Natural killer cell treated with Interleukin-12 subunit alpha and Interleukin-12 subunit beta and Interleukin-15 and Interleukin-18, amount 100 ng/mL, for 72 hours (primary cell): Measurements from ENCODE around the gene NANOS3. TPM values are rescaled to one million over a fixed set of nuclear protein-coding genes. Genes with fewer than 3 reads are reported as not detected.
A peak's percentile ranks its signal among the peaks of the same experiment; 100 is the strongest.

Experiments used
- ATAC-seq, 2 donors: fragments of 150-1000 bp; cut with Tn5 transposase in 1 of 2; sonication (Bioruptor Pico), chemical (Tn5 transposase) in 1 of 2; 2 replicates each; pipeline ENCODE4 v1.10.0; 2021
- DNase-seq: peaks from one replicate; pipeline ENCODE4 v3.0.0; 2022; ENCODE audit warnings: low spot score
- H3K27ac Mint-ChIP-seq, 2 donors: 1 replicate in 1 of 2; 2 replicates in 1 of 2; pipeline ENCODE4 v1.8.0; 2022; ENCODE audit warnings: mixed read lengths in 2 of 2, mild to moderate bottlenecking in 1 of 2, moderate library complexity in 1 of 2
- H3K27me3 Mint-ChIP-seq, 2 donors: 1 replicate in 1 of 2; 2 replicates in 1 of 2; pipeline ENCODE4 v1.8.0; 2022; ENCODE audit warnings: mixed read lengths in 2 of 2
- H3K36me3 Mint-ChIP-seq: one replicate; pipeline ENCODE4 v1.8.0; 2022; ENCODE audit warnings: mixed read lengths
- H3K4me1 Mint-ChIP-seq, 2 donors: 1 replicate in 1 of 2; 2 replicates in 1 of 2; pipeline ENCODE4 v1.8.0; 2022; ENCODE audit warnings: low read depth in 2 of 2, mixed read lengths in 2 of 2, mild to moderate bottlenecking in 1 of 2
- H3K4me3 Mint-ChIP-seq: one replicate; pipeline ENCODE4 v1.8.0; 2022; ENCODE audit warnings: mixed read lengths
- H3K9me3 Mint-ChIP-seq: 2 replicates; pipeline ENCODE4 v1.8.0; 2022; ENCODE audit warnings: mixed read lengths
- total RNA-seq, 2 donors: library from RNA; stranded (reverse); gene quantifications; one replicate each; pipeline ENCODE4 v1.2.3, GENCODE V29; 2022

NANOS3 gene
- total RNA-seq, 2 donors from 2014 or later = 0.95 TPM; not detected in 1

DNA sequence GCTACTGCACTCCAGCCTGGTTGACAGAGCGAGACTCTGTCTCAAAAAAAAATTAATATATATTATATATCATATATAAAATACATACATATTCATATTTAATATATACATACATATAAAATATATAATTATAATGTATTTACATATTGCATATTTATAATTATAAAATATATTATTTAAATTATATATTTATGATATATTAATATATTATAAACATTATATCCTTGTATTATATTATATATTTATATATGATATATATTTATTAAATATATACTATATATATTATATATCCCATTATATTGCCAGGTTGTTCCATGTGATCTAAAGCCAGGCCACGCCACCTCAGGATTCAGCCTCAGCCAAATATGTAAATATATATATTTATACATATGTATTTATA, 19.3 kb downstream of the NANOS3 start:
- H3K36me3 Mint-ChIP-seq = no peaks in the 10 kb centered on the region
- no peaks in the 10 kb centered on the region for H3K27me3 Mint-ChIP-seq
- H3K4me1 Mint-ChIP-seq = no peaks in the 10 kb centered on the region
- H3K4me3 Mint-ChIP-seq = no peak overlapping the region
- no peaks in the 10 kb centered on the region for H3K9me3 Mint-ChIP-seq
- DNase-seq = no peak
- H3K27ac Mint-ChIP-seq = no peak overlapping the region
- ATAC-seq = no peak

DNA sequence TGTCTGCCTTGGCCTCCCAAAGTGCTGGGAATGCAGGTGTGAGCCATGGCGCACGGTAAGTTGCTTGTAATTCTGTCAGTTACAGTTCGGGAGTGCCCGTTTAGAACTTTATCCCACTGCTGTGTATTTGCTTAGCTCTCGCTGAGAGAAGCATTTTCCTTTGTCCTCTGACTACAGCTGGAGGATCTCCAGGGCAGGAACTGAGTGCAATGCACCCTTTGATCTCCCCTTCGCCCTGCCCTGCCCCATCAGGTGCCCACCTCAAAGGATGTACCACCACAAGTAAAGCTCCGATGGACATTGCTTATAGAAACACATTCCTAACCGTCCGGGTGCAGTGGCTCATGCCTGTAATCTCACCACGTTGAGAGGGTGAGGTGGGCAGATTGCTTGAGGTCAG, 22.5 kb downstream of the NANOS3 start:
- no peaks in the 10 kb centered on the region for H3K9me3 Mint-ChIP-seq
- no peak overlapping the region for H3K4me3 Mint-ChIP-seq
- DNase-seq = no peak
- H3K4me1 Mint-ChIP-seq = no peaks in the 10 kb centered on the region
- H3K36me3 Mint-ChIP-seq = no peaks in the 10 kb centered on the region
- ATAC-seq = no peak
- no peak overlapping the region for H3K27ac Mint-ChIP-seq
- H3K27me3 Mint-ChIP-seq = no peaks in the 10 kb centered on the region

- DNase-seq (no peak), ATAC-seq (no peak)
- H3K27me3 Mint-ChIP-seq = no peaks in the 10 kb centered on the region
- peaks cover 0 to 4% of the 10 kb centered on the region in 2 donors for H3K4me1 Mint-ChIP-seq
- no peaks in the 10 kb centered on the region for H3K9me3 Mint-ChIP-seq
- no peak overlapping the region for H3K4me3 Mint-ChIP-seq
- H3K27ac Mint-ChIP-seq = no peak overlapping the region
- no peaks in the 10 kb centered on the region for H3K36me3 Mint-ChIP-seq
Observed at GRCh38 chr19:13899912-13900584, 23.1 kb downstream of the NANOS3 start.

DNA sequence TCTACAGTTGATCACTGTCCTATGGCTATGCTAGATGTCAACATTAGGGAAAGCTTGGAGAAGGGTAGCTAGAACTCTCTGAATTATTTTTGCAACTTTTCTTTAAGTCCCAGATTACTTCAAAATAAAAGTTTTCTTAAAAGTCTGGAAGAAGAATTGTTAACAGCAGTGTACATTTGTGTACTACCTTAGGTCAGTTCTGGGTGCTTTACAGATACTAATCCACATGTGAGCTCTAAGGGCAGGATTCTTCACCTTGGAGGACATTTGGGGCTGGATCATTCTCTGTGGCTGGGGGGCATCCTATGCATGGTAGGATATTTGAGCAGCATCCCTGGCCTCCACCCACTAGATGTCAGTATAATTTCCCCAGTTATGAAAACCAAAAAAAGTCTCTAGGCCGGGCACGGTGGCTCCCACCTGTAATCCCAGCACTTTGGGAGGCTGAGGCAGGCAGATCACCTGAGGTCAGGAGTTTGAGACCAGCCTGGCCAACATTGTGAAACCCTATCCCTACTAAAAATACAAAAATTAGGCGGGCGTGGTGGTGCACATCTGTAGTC, 26.1 kb downstream of the NANOS3 start:
- no peak for ATAC-seq
- no peak overlapping the region for H3K27ac Mint-ChIP-seq
- H3K4me3 Mint-ChIP-seq = no peak overlapping the region
- no peaks in the 10 kb centered on the region for H3K9me3 Mint-ChIP-seq
- H3K4me1 Mint-ChIP-seq = peaks cover 13 to 16% of the 10 kb centered on the region in 2 donors
- no peaks in the 10 kb centered on the region for H3K27me3 Mint-ChIP-seq
- no peaks in the 10 kb centered on the region for H3K36me3 Mint-ChIP-seq
- no peak for DNase-seq

GRCh38 chr19:13905634-13906520, 28.9 kb downstream of the NANOS3 start, which contains the start of the genes BRME1 and CC2D1A:
BRME1 (minus strand) TSS chr19:13906117; CDS start chr19:13904892, 1,225 bp downstream.
CC2D1A (plus strand) TSS chr19:13906201; CDS start chr19:13906442, 241 bp downstream.
- Mint-ChIP-seq H3K36me3 (no peaks in the 10 kb centered on the region), H3K9me3 (no peaks in the 10 kb centered on the region), H3K4me3 (peak within 1 kb of the TSS; percentile 83), H3K4me1 (peaks cover 13 to 16% of the 10 kb centered on the region in 2 donors), H3K27ac (peak within 1 kb of the TSS; percentile 57 to 79), H3K27me3 (no peaks in the 10 kb centered on the region)
- peak; percentile 95 for DNase-seq
- ATAC-seq = peak; percentile 99

GRCh38 chr19:13906521-13906904, 29.6 kb downstream of the NANOS3 start:
- DNase-seq (no peak), ATAC-seq (peak in 1 of 2 donors; percentile 7)
- no peaks in the 10 kb centered on the region for H3K9me3 Mint-ChIP-seq
- no peaks in the 10 kb centered on the region for H3K36me3 Mint-ChIP-seq
- H3K4me3 Mint-ChIP-seq = peak overlapping the region; percentile 83
- H3K4me1 Mint-ChIP-seq = peaks cover 13 to 16% of the 10 kb centered on the region in 2 donors
- H3K27ac Mint-ChIP-seq = peak overlapping the region; percentile 8 to 79
- no peaks in the 10 kb centered on the region for H3K27me3 Mint-ChIP-seq

DNA sequence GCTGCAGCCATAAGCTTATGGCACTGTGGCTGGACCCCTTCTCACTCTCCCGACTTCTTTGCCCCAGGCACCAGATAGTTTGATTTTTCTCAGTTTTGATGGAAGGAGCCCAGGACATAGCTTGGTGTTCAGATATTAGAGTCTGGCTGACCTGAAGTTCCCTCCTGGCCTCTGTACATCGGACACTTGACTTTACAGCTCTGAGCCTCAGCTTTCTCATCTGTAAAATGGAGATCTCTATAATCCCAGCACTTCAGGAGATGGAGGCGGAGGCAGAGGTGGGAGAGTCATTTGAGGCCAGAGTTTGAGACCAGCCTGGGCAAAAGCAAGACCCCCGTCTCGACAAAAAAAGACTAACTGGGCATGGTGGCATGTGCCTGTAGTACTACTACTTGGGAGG, 30.0 kb downstream of the NANOS3 start:
- Mint-ChIP-seq H3K4me3 (peak overlapping the region; percentile 83), H3K4me1 (peaks cover 13 to 16% of the 10 kb centered on the region in 2 donors)
- ATAC-seq = no peak

GRCh38 chr19:13908674-13909073, 31.7 kb downstream of the NANOS3 start:
- Mint-ChIP-seq H3K4me1 (peaks cover 13 to 16% of the 10 kb centered on the region in 2 donors), H3K36me3 (no peaks in the 10 kb centered on the region)

More for the DNA sequence above, 30.0 kb downstream of the NANOS3 start:
- Mint-ChIP-seq H3K9me3 (no peaks in the 10 kb centered on the region), H3K27me3 (no peaks in the 10 kb centered on the region), H3K27ac (peak overlapping the region; percentile 8 to 79), H3K36me3 (no peaks in the 10 kb centered on the region)
- no peak for DNase-seq

GRCh38 chr19:13909430-13909829, 32.5 kb downstream of the NANOS3 start:
- H3K36me3 Mint-ChIP-seq = no peaks in the 10 kb centered on the region
- ATAC-seq (no peak), DNase-seq (no peak)
- H3K9me3 Mint-ChIP-seq = no peaks in the 10 kb centered on the region
- no peaks in the 10 kb centered on the region for H3K27me3 Mint-ChIP-seq
- H3K27ac Mint-ChIP-seq = no peak overlapping the region
- H3K4me3 Mint-ChIP-seq = no peak overlapping the region
- H3K4me1 Mint-ChIP-seq = peaks cover 13 to 16% of the 10 kb centered on the region in 2 donors

More at GRCh38 chr19:13908674-13909073, 31.7 kb downstream of the NANOS3 start:
- no peaks in the 10 kb centered on the region for H3K27me3 Mint-ChIP-seq
- H3K27ac Mint-ChIP-seq = no peak overlapping the region
- no peak for ATAC-seq
- H3K9me3 Mint-ChIP-seq = no peaks in the 10 kb centered on the region
- H3K4me3 Mint-ChIP-seq = no peak overlapping the region
- DNase-seq = no peak

- Mint-ChIP-seq H3K36me3 (no peaks in the 10 kb centered on the region), H3K27me3 (no peaks in the 10 kb centered on the region), H3K27ac (no peak overlapping the region), H3K9me3 (no peaks in the 10 kb centered on the region), H3K4me1 (no peaks in the 10 kb centered on the region), H3K4me3 (no peak overlapping the region)
- ATAC-seq (no peak), DNase-seq (no peak)
Observed at GRCh38 chr19:13913352-13913751, 36.4 kb downstream of the NANOS3 start.

DNA sequence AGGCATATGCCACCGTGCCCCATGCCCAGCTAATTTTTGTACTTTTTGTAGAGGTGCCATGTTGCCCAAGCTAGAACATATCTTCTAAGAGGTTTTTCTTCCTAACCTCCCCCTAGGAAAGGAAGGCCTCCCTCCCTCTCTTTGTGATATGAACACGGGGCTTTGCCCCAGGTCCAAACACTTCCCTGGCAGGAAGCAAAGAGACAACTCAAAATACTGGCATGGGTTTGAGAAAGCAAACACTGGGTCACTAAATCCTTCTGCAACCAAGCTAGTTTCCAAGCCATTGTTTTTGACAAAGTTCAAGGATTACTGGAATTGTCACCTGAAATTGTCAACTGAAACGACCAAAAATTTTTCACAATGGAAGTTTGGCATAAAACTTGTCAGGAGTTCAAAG, 37.8 kb downstream of the NANOS3 start:
- no peaks in the 10 kb centered on the region for H3K4me1 Mint-ChIP-seq
- H3K27ac Mint-ChIP-seq = no peak overlapping the region
- H3K27me3 Mint-ChIP-seq = no peaks in the 10 kb centered on the region
- H3K9me3 Mint-ChIP-seq = no peaks in the 10 kb centered on the region
- ATAC-seq (no peak), DNase-seq (no peak)
- H3K36me3 Mint-ChIP-seq = no peaks in the 10 kb centered on the region
- no peak overlapping the region for H3K4me3 Mint-ChIP-seq

- no peaks in the 10 kb centered on the region for H3K9me3 Mint-ChIP-seq
- H3K4me3 Mint-ChIP-seq = no peak overlapping the region
- H3K36me3 Mint-ChIP-seq = peaks cover 8% of the 10 kb centered on the region
- DNase-seq (no peak), ATAC-seq (no peak)
- H3K27me3 Mint-ChIP-seq = no peaks in the 10 kb centered on the region
- peaks cover 4% of the 10 kb centered on the region in 2 donors for H3K4me1 Mint-ChIP-seq
- H3K27ac Mint-ChIP-seq = no peak overlapping the region
Observed at GRCh38 chr19:13917888-13918406, 41.0 kb downstream of the NANOS3 start.

DNA sequence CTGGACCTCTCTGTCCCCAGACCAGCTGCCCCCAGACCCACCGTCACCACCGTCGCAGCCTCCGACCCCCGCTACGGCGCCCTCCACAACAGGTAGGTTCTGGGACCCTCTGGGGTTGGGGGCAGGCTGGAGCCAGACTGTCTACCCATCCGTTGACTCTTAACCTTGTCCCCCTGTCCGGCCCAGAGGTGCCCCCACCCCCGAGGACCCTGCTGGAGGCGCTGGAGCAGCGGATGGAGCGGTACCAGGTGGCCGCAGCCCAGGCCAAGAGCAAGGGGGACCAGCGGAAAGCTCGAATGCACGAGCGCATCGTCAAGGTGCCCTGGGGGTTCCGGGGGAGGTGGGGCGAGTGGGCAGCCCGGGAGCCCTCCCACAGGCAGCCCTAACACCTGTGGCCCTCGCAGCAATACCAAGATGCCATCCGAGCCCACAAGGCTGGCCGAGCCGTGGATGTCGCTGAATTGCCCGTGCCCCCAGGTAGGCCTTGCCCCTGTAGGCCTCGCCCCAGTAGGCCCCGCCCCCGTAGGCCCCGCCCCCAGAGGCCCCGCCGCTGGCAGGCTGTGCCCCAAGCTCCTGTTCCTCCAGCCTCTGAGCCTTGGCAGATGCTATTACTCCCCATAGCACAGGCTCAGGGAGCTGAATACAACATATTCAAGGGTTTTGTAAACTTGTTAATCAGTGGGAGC, 41.9 kb downstream of the NANOS3 start:
- Mint-ChIP-seq H3K27ac (no peak overlapping the region), H3K4me3 (no peak overlapping the region), H3K36me3 (peaks cover 8% of the 10 kb centered on the region)

More for the DNA sequence above, 41.9 kb downstream of the NANOS3 start:
- DNase-seq = no peak
- H3K9me3 Mint-ChIP-seq = no peaks in the 10 kb centered on the region
- no peaks in the 10 kb centered on the region for H3K27me3 Mint-ChIP-seq
- ATAC-seq = no peak
- H3K4me1 Mint-ChIP-seq = peaks cover 4% of the 10 kb centered on the region in 2 donors
